ENCODE measurements around the gene CNTN1. TPM values are rescaled to one million over a fixed set of nuclear protein-coding genes. Genes with fewer than 3 reads are reported as not detected.

Gene CNTN1
- total and polyA plus RNA-seq, 2 of the 4 experiments (the other 2 are of a cell fraction) = 0.10 to 0.18 TPM

- Histone ChIP-seq H3K9me1 (ENCODE audit: insufficient read depth, low read length) (no peaks in the 10 kb centered on the region), H4K91ac (ENCODE audit: insufficient read depth, low read depth, low read length) (no peak overlapping the region), H4K20me1 (ENCODE audit: insufficient read depth, low read length) (no peaks in the 10 kb centered on the region), H2BK20ac (ENCODE audit: low read depth, low read length) (no peak overlapping the region), H4K5ac (ENCODE audit: low read depth, low read length) (no peak overlapping the region), H3K9ac (ENCODE audit: low read depth, low read length) (no peak overlapping the region), H4K8ac (ENCODE audit: low read depth in 2 of 2, low read length in 2 of 2) (no peak overlapping the region), H3K79me1 (ENCODE audit: low read depth in 1 of 2, low read length in 2 of 2) (no peaks in the 10 kb centered on the region), H3K27me3 (ENCODE audit: control insufficient read depth, insufficient read depth, low read length) (no peaks in the 10 kb centered on the region), H3K18ac (ENCODE audit: low read depth, low read length) (no peak overlapping the region), H3K27ac (ENCODE audit: insufficient read depth, low read length) (no peak overlapping the region), H2AFZ (replicated peaks; ENCODE audit: low read length, poor library complexity) (no peak overlapping the region), H3K9me3 (ENCODE audit: control insufficient read depth, insufficient read depth, low read length) (no peaks in the 10 kb centered on the region), H3K4me1 (ENCODE audit: control insufficient read depth, insufficient read depth, low read length) (no peaks in the 10 kb centered on the region), H3K4me2 (ENCODE audit: low read depth, low read length) (no peak overlapping the region), H3K23ac (ENCODE audit: low read depth, low read length) (no peak overlapping the region), H3K4ac (ENCODE audit: low read depth, low read length) (no peak overlapping the region), H2BK15ac (ENCODE audit: low read depth, low read length) (no peak overlapping the region), H2AK5ac (ENCODE audit: low read depth, low read length) (no peak overlapping the region), H3K4me3 (ENCODE audit: insufficient read depth, low read depth, low read length) (no peak overlapping the region), H2AK9ac (replicated peaks; ENCODE audit: low read depth, low read length, poor library complexity) (no peak overlapping the region), H3K14ac (replicated peaks; ENCODE audit: low read depth, low read length) (no peak overlapping the region), H3K36me3 (ENCODE audit: control insufficient read depth, insufficient read depth, low read length) (no peaks in the 10 kb centered on the region), H3K56ac (ENCODE audit: extremely low read depth, insufficient read depth, low read length) (no peak overlapping the region), H2BK5ac (ENCODE audit: low read depth, low read length, poor library complexity, severe bottlenecking) (no peak overlapping the region), H2BK120ac (ENCODE audit: low read depth, low read length) (no peak overlapping the region)
- BruUV-seq (replicated peaks) = no TSS peak
- ATAC-seq (ENCODE audit: low read depth) (no peak), DNase-seq (no peak)
- TF ChIP-seq RCOR1 (IDR thresholded peaks at IDR 0.05; ENCODE audit: insufficient replicate concordance, low read length) = no peak
- no peak for TF ChIP-seq POLR2A (IDR thresholded peaks at IDR 0.05; ENCODE audit: low read depth, low read length)
- no peak for TF ChIP-seq CEBPB (IDR thresholded peaks at IDR 0.05; ENCODE audit: low read depth, low read length)
- no peak for TF ChIP-seq MXI1 (IDR thresholded peaks at IDR 0.05; ENCODE audit: borderline replicate concordance, low read depth, low read length)
- no CpG with 5 or more reads among the region's 2 CpGs for WGBS, 2 experiments (ENCODE audit: extremely low coverage in 2 of 2, insufficient read length in 1 of 2)
- POLR2A ChIA-PET (ENCODE audit: unreplicated experiment) = no interaction called here
- in situ Hi-C loops (cut with MboI; ENCODE audit: low sequenced_read_pairs) = no loop called here
- intact Hi-C loops (cut with micrococcal nuclease) = no loop called here
- dilution Hi-C loops (cut with HindIII; ENCODE audit: low sequenced_read_pairs, unreplicated experiment) = no loop called here
- CTCF ChIA-PET = no interaction called here
These were observed 11.1 kb upstream of the CNTN1 start for GRCh38 chr12:40681148-40681547.

All from IMR-90 (cell line).